ENCODE results near the gene ROR1. TPM values are rescaled to one million over a fixed set of nuclear protein-coding genes. Genes with fewer than 3 reads are reported as not detected.

Gene ROR1
- total and polyA plus RNA-seq, 9 of the 15 experiments (the other 6 are each of a cell fraction or from before 2014, with no cell fraction given), result 0.02 TPM; not detected in 8

DNA sequence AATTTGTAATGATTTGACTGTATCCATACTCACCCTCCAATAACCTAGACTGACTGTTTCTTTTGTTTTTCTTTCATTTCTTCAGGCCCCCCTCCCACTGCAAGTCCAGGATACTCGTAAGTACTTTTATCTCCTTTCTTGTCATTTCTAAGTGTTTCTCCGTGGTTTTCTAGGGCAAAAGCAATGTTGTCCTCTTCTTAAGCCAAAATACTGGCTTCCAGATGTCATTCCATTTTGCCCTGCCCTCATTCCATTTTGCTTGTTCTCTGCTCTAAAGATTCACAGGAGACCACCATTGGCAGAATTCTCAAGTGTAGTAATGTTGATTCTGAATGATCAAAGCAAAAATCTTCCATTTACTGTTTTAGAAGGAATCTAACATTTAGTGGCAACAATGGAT lies 276.8 kb downstream of the ROR1 start (continued):
- TF ChIP-seq, protein P1, sequence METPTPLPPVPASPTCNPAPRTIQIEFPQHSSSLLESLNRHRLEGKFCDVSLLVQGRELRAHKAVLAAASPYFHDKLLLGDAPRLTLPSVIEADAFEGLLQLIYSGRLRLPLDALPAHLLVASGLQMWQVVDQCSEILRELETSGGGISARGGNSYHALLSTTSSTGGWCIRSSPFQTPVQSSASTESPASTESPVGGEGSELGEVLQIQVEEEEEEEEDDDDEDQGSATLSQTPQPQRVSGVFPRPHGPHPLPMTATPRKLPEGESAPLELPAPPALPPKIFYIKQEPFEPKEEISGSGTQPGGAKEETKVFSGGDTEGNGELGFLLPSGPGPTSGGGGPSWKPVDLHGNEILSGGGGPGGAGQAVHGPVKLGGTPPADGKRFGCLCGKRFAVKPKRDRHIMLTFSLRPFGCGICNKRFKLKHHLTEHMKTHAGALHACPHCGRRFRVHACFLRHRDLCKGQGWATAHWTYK (CRISPR knock-in tag; IDR thresholded peaks at IDR 0.05), result no peak
- TF ChIP-seq TEAD1 (CRISPR knock-in tag; IDR thresholded peaks at IDR 0.05), result no peak
- no peak for TF ChIP-seq NONO (IDR thresholded peaks at IDR 0.05; ENCODE audit: low read depth in 2 of 2, low read length in 1 of 2)
- no peak for TF ChIP-seq ZFP36 (IDR thresholded peaks at IDR 0.05; ENCODE audit: low read depth, low read length, partially characterized antibody)

DNA sequence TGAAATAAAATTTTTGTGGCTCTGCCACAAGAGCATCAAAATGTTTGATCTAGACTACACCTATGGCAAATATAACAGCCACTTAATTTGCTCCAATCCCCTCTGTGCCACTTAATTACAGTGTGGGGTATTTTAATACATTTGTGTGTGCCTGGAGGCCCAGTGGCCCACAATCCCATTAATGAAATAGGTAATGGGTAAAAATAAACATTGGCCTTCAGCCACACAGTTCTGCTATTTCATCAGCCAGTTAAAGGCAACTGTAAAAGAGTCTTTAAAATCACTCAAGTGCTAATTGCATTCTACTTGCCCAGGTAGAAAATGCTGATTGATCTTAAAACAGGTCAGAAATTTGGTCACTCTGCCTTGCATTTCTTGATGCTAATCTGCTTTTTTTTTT lies 278.0 kb downstream of the ROR1 start:
- FAIRE-seq, result no peak
- Histone ChIP-seq H4K20me1 (replicated peaks; ENCODE audit: control insufficient read depth, insufficient read depth, low read length) (no peaks in the 10 kb centered on the region), H3K9me3 (replicated peaks; ENCODE audit: control insufficient read depth, insufficient read depth, low read depth, low read length) (no peaks in the 10 kb centered on the region), H3K9ac (ENCODE audit: insufficient read depth in 1 of 2, low read depth in 2 of 2, low read length in 2 of 2) (no peak overlapping the region), H3K79me2 (ENCODE audit: control insufficient read depth, insufficient read depth, low read length) (no peaks in the 10 kb centered on the region), H3K4me3 (no peak overlapping the region), H3K27me3 (ENCODE audit: control insufficient read depth in 2 of 2, insufficient read depth in 2 of 2, low read length in 2 of 2) (peaks cover 0 to 4% of the 10 kb centered on the region in 2 experiments; a peak in 1 of 5 replicates), H3K36me3 (ENCODE audit: control insufficient read depth, insufficient read depth, low read length) (no peaks in the 10 kb centered on the region), H3K4me1 (replicated peaks in 1 of 2; ENCODE audit: control insufficient read depth in 2 of 2, insufficient read depth in 2 of 2, low read length in 2 of 2) (no peaks in the 10 kb centered on the region), H3K27ac (ENCODE audit: extremely low read depth, low read depth, low read length) (no peak overlapping the region), H3K4me2 (ENCODE audit: insufficient read depth, low read length) (no peak overlapping the region), H2AFZ (ENCODE audit: low read depth, low read length) (no peak overlapping the region), H3K9me1 (ENCODE audit: control insufficient read depth, insufficient read depth, low read length) (no peaks in the 10 kb centered on the region)
- ATAC-seq, result no peak
- intact Hi-C loops (cut with micrococcal nuclease), result no loop called here
- ChIA-PET POLR2A (no interaction called here), CTCF (ENCODE audit: low intra/inter-chr PET ratio) (no interaction called here)
- BruUV-seq (replicated peaks), result no TSS peak
- in situ Hi-C loops (cut with MboI), result no loop called here
- DNase-seq (ENCODE audit: extremely low read depth in 1 of 4, low spot score in 3 of 4), result no peak
- TF ChIP-seq RFX5 (IDR thresholded peaks at IDR 0.05; ENCODE audit: low read depth, low read length) (no peak), PPARD (CRISPR knock-in tag; IDR thresholded peaks at IDR 0.05) (no peak), ID3 (CRISPR knock-in tag; IDR thresholded peaks at IDR 0.05) (no peak), ID3 (tag; IDR thresholded peaks at IDR 0.05) (no peak), RREB1 (CRISPR knock-in tag; IDR thresholded peaks at IDR 0.05) (no peak), RBFOX2 (IDR thresholded peaks at IDR 0.05; ENCODE audit: low read depth, low read length) (no peak), NCOA4 (IDR thresholded peaks at IDR 0.05; ENCODE audit: partially characterized antibody) (no peak), MED1 (CRISPR knock-in tag; IDR thresholded peaks at IDR 0.05; ENCODE audit: borderline replicate concordance) (no peak), ZNF124 (CRISPR knock-in tag; IDR thresholded peaks at IDR 0.05) (no peak), TAF9B (IDR thresholded peaks at IDR 0.05; ENCODE audit: partially characterized antibody) (no peak), SMARCA5 (IDR thresholded peaks at IDR 0.05) (no peak)
